HG02623 (cell line): ENCODE data around the gene DDAH1.
"Not testable (repeated sequence)": the region's sequence is repeated elsewhere in the genome, so short reads cannot be mapped to it uniquely, and the experiment has no call there.

ENCODE experiments used
- ATAC-seq: cut with Tn5 transposase; IDR thresholded peaks from one replicate; pipeline ENCODE4 v1.9.1; 2021; ENCODE audit warnings: moderate library complexity; ENCODE audit not compliant: unreplicated experiment

Gene DDAH1

DNA sequence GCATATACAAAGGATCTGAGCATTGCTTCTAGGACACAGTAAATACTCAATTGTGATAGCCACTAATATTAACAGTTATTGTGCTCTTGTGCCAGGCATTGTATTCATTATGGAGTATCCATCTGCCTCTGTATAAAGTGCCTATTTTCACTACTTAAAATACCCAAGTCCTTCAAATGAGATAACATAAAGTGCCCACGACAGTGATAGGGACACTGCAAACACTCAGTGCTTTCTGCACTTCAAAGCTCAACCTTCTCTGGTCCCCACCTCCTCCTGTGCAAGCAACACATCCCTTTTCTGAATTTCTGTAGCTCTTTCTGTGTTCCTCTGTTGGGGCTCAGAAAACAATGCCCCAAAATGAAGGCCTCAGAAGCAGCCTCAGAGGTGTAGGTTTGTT, 6.6 kb upstream of the DDAH1 start:
- ATAC-seq = no peak

DNA sequence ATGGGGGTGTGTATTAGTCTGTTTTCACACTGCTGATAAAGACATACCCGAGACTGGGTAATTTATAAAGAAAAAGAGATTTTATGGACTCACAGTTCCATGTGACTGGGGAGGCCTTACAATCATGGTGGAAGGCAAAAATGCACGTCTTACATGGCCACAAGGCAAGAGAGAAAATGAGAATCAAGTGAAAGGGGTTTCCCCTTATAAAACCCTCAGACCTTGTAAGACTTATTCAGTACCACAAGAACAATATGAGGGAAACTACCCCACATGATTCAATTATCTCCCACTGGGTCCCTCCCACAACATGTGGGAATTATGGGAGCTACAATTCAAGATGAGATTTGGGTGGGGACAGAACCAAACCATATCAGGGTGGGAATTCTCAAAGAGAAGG, 5.2 kb upstream of the DDAH1 start:
- ATAC-seq = not testable (repeated sequence)

DNA sequence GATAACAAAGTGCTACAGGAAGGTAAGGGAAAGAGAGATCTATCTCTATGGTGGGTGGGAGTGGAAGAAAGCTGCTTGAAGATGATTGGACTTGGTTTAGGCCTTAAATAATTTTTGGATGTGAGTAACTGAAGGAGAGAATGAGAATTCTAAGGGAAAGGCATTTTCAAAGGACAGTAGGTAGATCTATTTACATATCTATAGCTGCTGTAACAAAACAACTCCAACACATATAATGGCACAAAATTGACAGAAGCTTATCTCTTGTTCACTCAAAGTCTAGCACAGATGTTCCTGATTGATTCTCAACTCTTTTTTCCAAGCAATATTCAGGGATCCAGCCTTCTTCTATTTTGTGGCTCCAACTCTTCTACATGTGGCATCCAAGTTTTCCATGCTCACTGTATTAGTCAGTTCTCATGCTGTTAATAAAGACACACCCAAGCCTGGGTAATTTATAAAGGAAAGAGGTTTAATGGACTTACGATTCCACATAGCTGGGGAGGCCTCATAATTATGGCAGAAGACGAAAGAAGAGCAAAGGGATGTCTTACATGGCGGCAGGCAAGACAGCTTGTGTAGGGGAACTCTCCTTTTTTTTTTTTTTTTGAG, 3.1 kb upstream of the DDAH1 start:
- ATAC-seq = no peak

GRCh38 chr1:85467036-85467435, 2.1 kb upstream of the DDAH1 start:
- no peak for ATAC-seq

DNA sequence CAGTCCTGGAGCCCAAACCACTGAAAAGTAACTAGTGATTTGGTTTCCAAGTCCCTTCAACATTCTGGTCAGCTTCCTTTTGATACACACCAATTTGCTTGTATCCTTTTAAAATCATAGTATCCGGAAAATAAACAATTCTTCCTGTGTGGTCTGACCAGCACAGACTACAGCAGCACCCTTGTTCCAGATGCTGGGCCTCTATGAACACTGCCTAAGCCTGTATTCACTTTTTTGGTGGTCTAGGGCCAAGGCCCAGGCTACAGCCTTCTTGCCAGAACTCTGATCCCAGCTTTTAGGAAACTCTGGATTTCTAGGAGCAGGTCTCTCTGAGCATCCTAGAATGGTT, 801 bp upstream of the DDAH1 start:
- no peak for ATAC-seq

- ATAC-seq = peak; percentile 43
Observed at GRCh38 chr1:85464497-85465098, 361 bp downstream of the DDAH1 start.

DNA sequence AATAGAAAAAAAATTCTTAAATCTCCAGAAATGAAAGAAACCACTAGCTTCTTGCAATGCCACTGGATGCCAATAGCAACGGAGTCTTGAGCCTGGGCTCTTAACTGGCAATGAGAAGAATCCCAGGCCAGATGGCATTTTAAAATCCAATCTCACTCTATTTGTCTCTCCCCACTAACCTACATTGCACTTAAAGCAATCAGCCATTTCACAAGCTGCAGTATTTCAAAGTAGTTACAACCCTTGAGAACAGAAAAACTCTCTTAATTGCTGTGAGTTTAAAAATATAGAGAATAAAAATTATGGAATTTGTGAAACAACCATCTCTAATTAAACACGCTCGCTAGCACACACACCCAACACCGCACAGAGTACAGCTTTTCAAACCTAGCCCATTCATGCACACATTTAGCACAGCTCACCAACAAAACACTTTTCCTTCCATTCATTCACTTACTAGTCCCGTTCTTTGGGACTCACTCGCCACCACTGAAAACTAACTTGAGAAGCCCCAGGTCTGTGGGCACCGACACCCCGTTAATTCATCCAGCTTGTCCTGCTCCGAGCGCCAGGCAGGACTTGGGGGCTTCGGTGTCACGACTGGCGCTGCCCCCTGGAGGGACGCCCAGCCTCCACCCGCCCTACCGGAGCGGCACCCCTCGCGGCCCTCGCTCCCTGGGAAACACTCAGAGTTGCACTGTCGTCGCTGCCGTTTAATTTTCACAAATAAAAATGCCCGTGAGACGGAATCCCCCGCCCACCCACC, 1.0 kb downstream of the DDAH1 start:
- ATAC-seq = no peak

- no peak for ATAC-seq
Observed at GRCh38 chr1:85462931-85463649, 1.9 kb downstream of the DDAH1 start.

- no peak for ATAC-seq
Observed at GRCh38 chr1:85461216-85461918, 3.6 kb downstream of the DDAH1 start.

DNA sequence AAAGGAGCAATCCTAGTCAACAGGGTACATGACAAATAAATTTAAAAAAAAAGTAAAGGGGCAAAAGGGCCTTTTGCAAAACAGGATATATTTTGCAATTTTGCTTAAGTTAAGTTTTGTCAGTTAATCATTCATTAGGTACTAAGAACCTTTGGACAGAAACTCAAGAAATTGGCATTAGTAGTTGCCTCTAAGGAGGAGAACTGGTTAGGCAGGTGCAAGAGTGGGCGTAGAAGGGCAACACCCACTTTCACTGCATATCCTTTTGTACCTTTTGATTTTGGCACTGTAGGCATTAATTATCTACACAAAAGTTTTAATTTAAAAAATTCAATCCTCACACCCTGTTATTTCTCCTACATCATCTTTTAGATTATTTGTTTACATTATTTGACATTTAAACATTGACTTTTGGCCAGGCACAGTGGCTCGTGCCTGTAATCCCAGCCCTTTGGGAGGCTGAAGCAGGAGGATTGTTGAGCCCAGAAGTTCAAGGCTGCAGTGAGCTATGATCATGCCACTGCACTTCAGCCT, 4.3 kb downstream of the DDAH1 start:
- no peak for ATAC-seq

DNA sequence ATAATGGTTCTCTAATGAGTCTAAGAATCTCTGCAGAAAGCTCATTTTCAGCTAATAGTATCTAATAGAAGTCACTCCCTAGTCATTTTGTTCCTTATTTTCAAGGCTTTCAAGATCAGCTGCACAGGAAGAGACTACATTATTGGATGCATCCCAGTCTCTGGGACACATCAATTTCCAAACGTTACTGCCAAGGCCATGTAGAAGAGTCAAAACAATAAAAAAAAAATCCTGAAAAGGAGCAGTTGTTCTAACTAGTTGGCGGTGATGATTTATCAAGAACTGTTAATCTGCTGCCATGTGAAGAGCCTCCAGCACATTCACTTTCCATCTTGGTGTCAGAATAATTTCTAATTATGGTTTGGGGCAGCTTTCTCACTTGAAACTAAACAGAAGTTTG, 5.7 kb downstream of the DDAH1 start:
- ATAC-seq = no peak

- no peak for ATAC-seq
Observed at GRCh38 chr1:85454214-85454613, 10.7 kb downstream of the DDAH1 start.

GRCh38 chr1:85453640-85454194, 11.2 kb downstream of the DDAH1 start:
- ATAC-seq = no peak

GRCh38 chr1:85452948-85453347, 12.0 kb downstream of the DDAH1 start:
- ATAC-seq = no peak

- no peak for ATAC-seq
Observed at GRCh38 chr1:85451236-85451830, 13.6 kb downstream of the DDAH1 start.

DNA sequence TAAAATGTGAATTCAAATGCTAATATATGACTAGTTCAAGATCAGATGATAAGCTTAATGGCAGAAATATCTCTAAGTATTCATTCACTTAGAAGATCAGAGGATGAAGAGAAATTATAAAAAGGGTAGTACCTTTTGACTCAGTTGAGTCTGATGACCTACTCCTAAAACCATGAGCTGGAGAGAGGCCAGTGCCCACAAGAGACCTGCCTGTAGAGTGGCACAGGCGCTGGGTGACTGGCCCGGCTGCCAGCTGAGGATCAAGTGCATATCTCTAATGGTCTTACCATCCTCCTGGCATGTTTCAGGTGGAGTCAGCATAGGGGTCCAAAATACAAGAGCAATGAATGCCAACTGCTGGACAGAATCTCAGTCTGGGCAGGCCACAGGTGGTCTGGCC, 14.1 kb downstream of the DDAH1 start:
- no peak for ATAC-seq

GRCh38 chr1:85449356-85449755, 15.6 kb downstream of the DDAH1 start:
- no peak for ATAC-seq

GRCh38 chr1:85448358-85448757, 16.6 kb downstream of the DDAH1 start:
- no peak for ATAC-seq

DNA sequence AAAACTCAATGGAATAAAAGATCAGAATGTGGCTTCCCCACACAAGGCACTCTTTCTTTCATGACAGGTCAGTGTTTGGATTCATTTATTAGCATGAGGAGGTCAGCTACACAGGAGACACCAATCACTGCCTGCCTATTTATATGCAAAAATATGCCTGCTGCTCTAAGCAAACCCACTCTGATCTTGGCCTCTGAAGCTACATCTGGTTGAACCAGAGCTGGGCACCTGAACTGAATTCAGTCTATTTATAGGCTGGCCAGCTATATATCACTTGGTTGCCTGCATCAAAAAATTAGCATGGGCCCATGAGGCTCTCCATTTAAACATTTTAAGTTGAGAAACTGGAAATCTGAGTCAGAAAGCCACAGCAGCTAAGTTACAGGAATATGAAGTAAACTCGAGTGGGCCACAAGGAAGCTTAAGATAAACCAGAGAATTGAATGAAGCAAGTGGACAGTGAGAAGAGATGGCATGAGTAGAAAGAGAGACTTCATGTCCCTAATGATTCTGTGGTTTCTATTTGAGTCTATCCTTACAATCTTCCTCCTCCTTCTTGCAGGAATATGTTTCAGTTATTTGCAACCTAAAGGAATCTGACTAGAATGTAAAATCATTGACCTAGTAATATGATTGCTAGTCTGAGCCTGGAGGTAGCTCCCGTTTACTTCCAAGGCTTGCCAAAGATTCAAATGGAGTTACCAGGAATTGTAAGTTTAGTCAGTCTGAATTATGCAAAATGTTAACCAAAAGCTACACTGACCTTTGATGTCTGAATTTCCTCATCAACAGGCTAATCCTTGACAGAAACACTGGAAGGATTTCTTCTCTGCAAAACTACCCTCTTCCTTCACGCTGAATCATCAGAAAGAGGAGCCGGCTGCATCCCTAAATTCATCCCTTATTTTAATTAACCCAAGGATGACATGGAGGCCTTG, 17.7 kb downstream of the DDAH1 start:
- ATAC-seq = no peak
